SK-N-SH (cell line): Measurements from ENCODE around the gene GPR68. TPM values are rescaled to one million over a fixed set of nuclear protein-coding genes. Genes with fewer than 3 reads are reported as not detected.

Source experiments
- CTCF ChIA-PET: fragments of 300-600, 350-600 bp; formaldehyde crosslinking; extraction: SDS; loops from one replicate; lab custom pipeline; 2021; lab: Yijun Ruan, JAX
- POLR2A ChIA-PET: fragments of 350-600 bp; sonication (Branson Sonifier 250); formaldehyde crosslinking; extraction: SDS; loops from one replicate; lab custom pipeline; 2020; ENCODE audit warnings: antibody characterized with exemption, inconsistent platforms; lab: Yijun Ruan, JAX
- DNase-seq: peaks from one replicate; pipeline ENCODE4 v3.0.0; 2012
- H2AFZ ChIP-seq: fragments of 200-600 bp; sonication (generic); 2 replicates; pipeline ENCODE4 v1.8.1; 2016; ENCODE audit warnings: antibody characterized with exemption, mild to moderate bottlenecking, low read depth
- H3F3A ChIP-seq: fragments of 200-600 bp; sonication (generic); replicated peaks from 2 replicates; pipeline ENCODE3; 2016; ENCODE audit warnings: antibody characterized with exemption, mild to moderate bottlenecking; ENCODE audit not compliant: insufficient read depth
- H3K27ac ChIP-seq, 2 experiments: fragments of 200-500 bp in 1 of 2; fragments of 200-600 bp in 1 of 2; sonication (Bioruptor generic) in 1 of 2; sonication (generic), shearing (Covaris generic) in 1 of 2; 2 replicates each; pipeline versions ENCODE4 v1.5.1 to v1.6.1; 2014 to 2016; ENCODE audit warnings: low read depth in 2 of 2, inconsistent platforms in 1 of 2, low read length in 1 of 2, mild to moderate bottlenecking in 1 of 2, mixed read lengths in 1 of 2
- H3K27me3 ChIP-seq: fragments of 200-600 bp; sonication (generic), shearing (Covaris generic); 2 replicates; pipeline ENCODE4 v1.6.1; 2016; ENCODE audit warnings: mixed run types; ENCODE audit not compliant: insufficient read depth
- H3K36me3 ChIP-seq, 2 experiments: fragments of 200-500 bp in 1 of 2; fragments of 200-600 bp in 1 of 2; sonication (Bioruptor generic) in 1 of 2; sonication (generic) in 1 of 2; replicated peaks in 1 of 2; 2 replicates each; pipeline versions ENCODE3 to v1.5.1; 2014 to 2016; ENCODE audit warnings: low read length in 1 of 2, mild to moderate bottlenecking in 1 of 2; ENCODE audit not compliant: insufficient read depth in 2 of 2, control insufficient read depth in 1 of 2
- H3K4me1 ChIP-seq, 2 experiments: fragments of 200-500 bp in 1 of 2; fragments of 200-600 bp in 1 of 2; sonication (Bioruptor generic) in 1 of 2; sonication (generic), shearing (Covaris generic) in 1 of 2; 2 replicates each; pipeline versions ENCODE4 v1.5.1 to v1.6.1; 2014 to 2016; ENCODE audit warnings: low read depth in 1 of 2, low read length in 1 of 2, mixed run types in 1 of 2; ENCODE audit not compliant: insufficient read depth in 2 of 2, control insufficient read depth in 1 of 2
- H3K4me2 ChIP-seq: fragments of 200-600 bp; sonication (generic), shearing (Covaris generic); 2 replicates; pipeline ENCODE4 v1.6.1; 2017; ENCODE audit warnings: mixed run types
- H3K4me3 ChIP-seq, 2 experiments: fragments of 200-500 bp in 1 of 2; fragments of 200-600 bp in 1 of 2; sonication (Bioruptor generic) in 1 of 2; sonication (generic), shearing (Covaris generic) in 1 of 2; 2 replicates each; pipeline versions ENCODE4 v1.5.1 to v1.8.1; 2014 to 2016; ENCODE audit warnings: low read depth in 2 of 2, inconsistent platforms in 1 of 2, low read length in 1 of 2, mild to moderate bottlenecking in 1 of 2, mixed read lengths in 1 of 2, moderate library complexity in 1 of 2
- H3K79me2 ChIP-seq: fragments of 200-600 bp; sonication (generic); 2 replicates; pipeline ENCODE4 v1.8.1; 2017; ENCODE audit warnings: mild to moderate bottlenecking; ENCODE audit not compliant: insufficient read depth
- H3K9ac ChIP-seq: fragments of 200-600 bp; sonication (generic); 2 replicates; pipeline ENCODE4 v1.6.1; 2017; ENCODE audit warnings: mixed run types
- H3K9me2 ChIP-seq: fragments of 200-600 bp; sonication (generic); 2 replicates; pipeline ENCODE4 v1.6.1; 2017; ENCODE audit warnings: mixed run types
- H3K9me3 ChIP-seq: fragments of 200-600 bp; sonication (generic); 2 replicates; pipeline ENCODE4 v1.6.1; 2017; ENCODE audit warnings: mixed run types, mild to moderate bottlenecking, moderate library complexity
- H4K20me1 ChIP-seq: fragments of 200-600 bp; sonication (generic); 2 replicates; pipeline ENCODE4 v1.6.1; 2017; ENCODE audit warnings: mild to moderate bottlenecking, mixed run types; ENCODE audit not compliant: insufficient read depth
- ELF1 ChIP-seq: IDR thresholded peaks from 2 replicates; pipeline ENCODE4 v1.4.0; 2012
- FOSL2 ChIP-seq: IDR thresholded peaks from 2 replicates; pipeline ENCODE4 v1.4.0; 2012; ENCODE audit warnings: low read depth, mild to moderate bottlenecking, moderate library complexity, borderline replicate concordance
- FOXJ3 ChIP-seq: sonication (generic); formaldehyde crosslinking; IDR thresholded peaks from 2 replicates; pipeline ENCODE4 v1.5.1; 2020; ENCODE audit warnings: mild to moderate bottlenecking, missing genetic modification reagents
- GABPA ChIP-seq: IDR thresholded peaks from 2 replicates; pipeline ENCODE4 v1.4.0; 2012; ENCODE audit warnings: low read depth, mild to moderate bottlenecking
- JUND ChIP-seq: IDR thresholded peaks from 2 replicates; pipeline ENCODE4 v1.4.0; 2012
- RAD21 ChIP-seq: IDR thresholded peaks from 2 replicates; pipeline ENCODE4 v1.6.1; 2012; ENCODE audit warnings: mild to moderate bottlenecking, low read length
- RCOR1 ChIP-seq: fragments of 150-350 bp; IDR thresholded peaks from 2 replicates; pipeline ENCODE4 v1.6.1; 2017; ENCODE audit warnings: antibody characterized with exemption, low read length
- RFX5 ChIP-seq: IDR thresholded peaks from 2 replicates; pipeline ENCODE4 v1.6.1; 2012; ENCODE audit warnings: mild to moderate bottlenecking, improper control_type of control experiment, low read length
- SMC3 ChIP-seq: IDR thresholded peaks from 2 replicates; pipeline ENCODE4 v1.6.1; 2012; ENCODE audit warnings: low read depth, low read length, improper control_type of control experiment
- TEAD4 ChIP-seq: IDR thresholded peaks from 2 replicates; pipeline ENCODE4 v1.4.0; 2012; ENCODE audit warnings: mild to moderate bottlenecking, borderline replicate concordance; ENCODE audit not compliant: insufficient read depth
- WGBS: methylation state at CpG from one replicate; pipeline ENCODE4 v1.1.6; 2017; ENCODE audit warnings: low lambda C conversion rate; 5-methylcytosine and 5-hydroxymethylcytosine counted together
- polyA plus RNA-seq, 3 experiments: library from polyadenylated mRNA; depleted of rRNA; stranded (reverse); fragments of >200 nt; gene quantifications; 2 replicates each; pipeline ENCODE4 v1.2.3, GENCODE V29; 2012
- TF ChIP-seq, protein P1 (sequence below): IDR thresholded peaks from 2 replicates; pipeline ENCODE4 v1.4.0; 2012; ENCODE audit warnings: low read depth
- TF ChIP-seq, protein P2 (sequence below): IDR thresholded peaks from 2 replicates; pipeline ENCODE4 v1.6.1; 2012; ENCODE audit warnings: mild to moderate bottlenecking, low read depth, low read length, moderate library complexity
- TF ChIP-seq, protein P3 (sequence below): IDR thresholded peaks from 2 replicates; pipeline ENCODE4 v1.4.0; 2012; ENCODE audit warnings: low read depth, borderline replicate concordance
- TF ChIP-seq, protein P4 (sequence below): IDR thresholded peaks from 2 replicates; pipeline ENCODE4; 2012
- TF ChIP-seq, protein P5 (sequence below): fragments of 150-350 bp; IDR thresholded peaks from 2 replicates; pipeline ENCODE4 v1.6.1; 2016; ENCODE audit warnings: mild to moderate bottlenecking, low read depth, low read length
- TF ChIP-seq, protein P6 (sequence below): fragments of 200-600 bp; sonication (generic); IDR thresholded peaks from 2 replicates; pipeline ENCODE4 v1.6.1; 2017; ENCODE audit warnings: antibody characterized with exemption, mild to moderate bottlenecking, moderate library complexity
- TF ChIP-seq, protein P7 (sequence below): fragments of 150-350 bp; IDR thresholded peaks from 2 replicates; pipeline ENCODE4 v1.6.1; 2017; ENCODE audit warnings: antibody characterized with exemption, low read length, low read depth, borderline replicate concordance
- TF ChIP-seq, protein P8 (sequence below): IDR thresholded peaks from 2 replicates; pipeline ENCODE4 v1.4.0; 2012; ENCODE audit warnings: low read depth, borderline replicate concordance

Gene GPR68
- polyA plus RNA-seq, 1 of the 3 experiments (the other 2 are of a cell fraction): 0.18 TPM

DNA sequence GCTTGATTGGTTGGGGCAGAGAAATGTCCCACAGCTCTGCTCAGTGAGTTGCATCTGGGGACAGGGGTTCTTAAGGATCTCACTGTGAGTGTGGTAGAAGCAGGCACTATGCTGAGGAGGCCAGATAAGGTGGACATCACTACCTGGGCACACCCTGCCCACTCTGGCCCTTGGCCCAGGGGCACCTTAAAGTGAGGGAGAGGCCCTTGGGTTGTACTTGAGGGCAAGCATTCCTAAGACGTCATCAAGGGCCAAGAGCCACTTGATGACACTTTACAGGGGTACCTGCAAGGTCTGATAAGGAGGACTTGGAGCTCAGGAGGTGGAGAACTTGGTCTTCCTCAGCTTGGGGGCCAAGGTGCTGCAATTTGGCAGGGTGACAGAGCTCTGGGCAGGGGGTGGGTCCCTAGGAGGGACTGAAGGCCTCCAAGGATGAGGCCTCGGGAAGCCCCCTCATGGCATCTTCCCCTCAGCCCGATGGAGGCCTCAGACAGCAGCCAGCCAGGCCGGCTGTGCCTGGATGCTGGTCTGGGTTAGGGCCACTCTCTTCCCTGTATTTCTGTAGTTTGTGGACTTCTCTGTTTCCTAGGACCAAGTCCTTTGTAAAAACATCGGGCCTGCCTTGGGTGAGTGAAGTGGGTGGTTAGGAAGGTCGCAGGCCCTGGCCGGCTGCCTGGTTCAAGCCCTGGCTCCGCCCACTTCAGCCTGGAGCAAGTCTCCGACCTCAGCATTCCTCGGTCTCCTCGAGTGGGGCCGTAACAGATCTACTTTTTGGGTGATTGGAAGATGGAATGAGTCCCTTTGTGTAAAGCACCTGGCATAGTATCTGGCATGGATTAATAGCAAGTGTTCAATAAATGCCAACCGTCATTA lies 24.8 kb downstream of the GPR68 start:
- no peak overlapping the region for H3K27ac ChIP-seq
- H3K9me2 ChIP-seq: no peaks in the 10 kb centered on the region
- H3K27me3 ChIP-seq: no peaks in the 10 kb centered on the region
- H3K36me3 ChIP-seq: peaks cover 0 to 7% of the 10 kb centered on the region in 2 experiments
- POLR2A ChIA-PET: interaction anchor here (0.6 kb wide), 1 partner anchor 12 kb away, joined by 5 read pairs; no protein-coding TSS in a partner anchor
- no peaks in the 10 kb centered on the region for H3K9me3 ChIP-seq
- H3K9ac ChIP-seq: no peak overlapping the region
- H3K4me3 ChIP-seq: no peak overlapping the region
- CTCF ChIA-PET: no interaction called here
- no peak for DNase-seq
- no peaks in the 10 kb centered on the region for H4K20me1 ChIP-seq
- H3F3A ChIP-seq: no peaks in the 10 kb centered on the region
- no peaks in the 10 kb centered on the region for H3K79me2 ChIP-seq
- no peak overlapping the region for H3K4me2 ChIP-seq
- TF ChIP-seq, protein P1, sequence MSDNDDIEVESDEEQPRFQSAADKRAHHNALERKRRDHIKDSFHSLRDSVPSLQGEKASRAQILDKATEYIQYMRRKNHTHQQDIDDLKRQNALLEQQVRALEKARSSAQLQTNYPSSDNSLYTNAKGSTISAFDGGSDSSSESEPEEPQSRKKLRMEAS: no peak
- TF ChIP-seq FOXJ3 (no peak), JUND (no peak), RAD21 (no peak), RFX5 (no peak), ELF1 (no peak), GABPA (no peak), FOSL2 (no peak), SMC3 (no peak), TEAD4 (no peak), RCOR1 (no peak)
- TF ChIP-seq, protein P2, sequence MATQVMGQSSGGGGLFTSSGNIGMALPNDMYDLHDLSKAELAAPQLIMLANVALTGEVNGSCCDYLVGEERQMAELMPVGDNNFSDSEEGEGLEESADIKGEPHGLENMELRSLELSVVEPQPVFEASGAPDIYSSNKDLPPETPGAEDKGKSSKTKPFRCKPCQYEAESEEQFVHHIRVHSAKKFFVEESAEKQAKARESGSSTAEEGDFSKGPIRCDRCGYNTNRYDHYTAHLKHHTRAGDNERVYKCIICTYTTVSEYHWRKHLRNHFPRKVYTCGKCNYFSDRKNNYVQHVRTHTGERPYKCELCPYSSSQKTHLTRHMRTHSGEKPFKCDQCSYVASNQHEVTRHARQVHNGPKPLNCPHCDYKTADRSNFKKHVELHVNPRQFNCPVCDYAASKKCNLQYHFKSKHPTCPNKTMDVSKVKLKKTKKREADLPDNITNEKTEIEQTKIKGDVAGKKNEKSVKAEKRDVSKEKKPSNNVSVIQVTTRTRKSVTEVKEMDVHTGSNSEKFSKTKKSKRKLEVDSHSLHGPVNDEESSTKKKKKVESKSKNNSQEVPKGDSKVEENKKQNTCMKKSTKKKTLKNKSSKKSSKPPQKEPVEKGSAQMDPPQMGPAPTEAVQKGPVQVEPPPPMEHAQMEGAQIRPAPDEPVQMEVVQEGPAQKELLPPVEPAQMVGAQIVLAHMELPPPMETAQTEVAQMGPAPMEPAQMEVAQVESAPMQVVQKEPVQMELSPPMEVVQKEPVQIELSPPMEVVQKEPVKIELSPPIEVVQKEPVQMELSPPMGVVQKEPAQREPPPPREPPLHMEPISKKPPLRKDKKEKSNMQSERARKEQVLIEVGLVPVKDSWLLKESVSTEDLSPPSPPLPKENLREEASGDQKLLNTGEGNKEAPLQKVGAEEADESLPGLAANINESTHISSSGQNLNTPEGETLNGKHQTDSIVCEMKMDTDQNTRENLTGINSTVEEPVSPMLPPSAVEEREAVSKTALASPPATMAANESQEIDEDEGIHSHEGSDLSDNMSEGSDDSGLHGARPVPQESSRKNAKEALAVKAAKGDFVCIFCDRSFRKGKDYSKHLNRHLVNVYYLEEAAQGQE: no peak
- TF ChIP-seq, protein P3, sequence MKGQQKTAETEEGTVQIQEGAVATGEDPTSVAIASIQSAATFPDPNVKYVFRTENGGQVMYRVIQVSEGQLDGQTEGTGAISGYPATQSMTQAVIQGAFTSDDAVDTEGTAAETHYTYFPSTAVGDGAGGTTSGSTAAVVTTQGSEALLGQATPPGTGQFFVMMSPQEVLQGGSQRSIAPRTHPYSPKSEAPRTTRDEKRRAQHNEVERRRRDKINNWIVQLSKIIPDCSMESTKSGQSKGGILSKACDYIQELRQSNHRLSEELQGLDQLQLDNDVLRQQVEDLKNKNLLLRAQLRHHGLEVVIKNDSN: no peak
- TF ChIP-seq, protein P4, sequence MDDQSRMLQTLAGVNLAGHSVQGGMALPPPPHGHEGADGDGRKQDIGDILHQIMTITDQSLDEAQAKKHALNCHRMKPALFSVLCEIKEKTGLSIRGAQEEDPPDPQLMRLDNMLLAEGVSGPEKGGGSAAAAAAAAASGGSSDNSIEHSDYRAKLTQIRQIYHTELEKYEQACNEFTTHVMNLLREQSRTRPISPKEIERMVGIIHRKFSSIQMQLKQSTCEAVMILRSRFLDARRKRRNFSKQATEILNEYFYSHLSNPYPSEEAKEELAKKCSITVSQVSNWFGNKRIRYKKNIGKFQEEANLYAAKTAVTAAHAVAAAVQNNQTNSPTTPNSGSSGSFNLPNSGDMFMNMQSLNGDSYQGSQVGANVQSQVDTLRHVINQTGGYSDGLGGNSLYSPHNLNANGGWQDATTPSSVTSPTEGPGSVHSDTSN: no peak
- TF ChIP-seq, protein P5, sequence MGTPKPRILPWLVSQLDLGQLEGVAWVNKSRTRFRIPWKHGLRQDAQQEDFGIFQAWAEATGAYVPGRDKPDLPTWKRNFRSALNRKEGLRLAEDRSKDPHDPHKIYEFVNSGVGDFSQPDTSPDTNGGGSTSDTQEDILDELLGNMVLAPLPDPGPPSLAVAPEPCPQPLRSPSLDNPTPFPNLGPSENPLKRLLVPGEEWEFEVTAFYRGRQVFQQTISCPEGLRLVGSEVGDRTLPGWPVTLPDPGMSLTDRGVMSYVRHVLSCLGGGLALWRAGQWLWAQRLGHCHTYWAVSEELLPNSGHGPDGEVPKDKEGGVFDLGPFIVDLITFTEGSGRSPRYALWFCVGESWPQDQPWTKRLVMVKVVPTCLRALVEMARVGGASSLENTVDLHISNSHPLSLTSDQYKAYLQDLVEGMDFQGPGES: no peak
- TF ChIP-seq, protein P6, sequence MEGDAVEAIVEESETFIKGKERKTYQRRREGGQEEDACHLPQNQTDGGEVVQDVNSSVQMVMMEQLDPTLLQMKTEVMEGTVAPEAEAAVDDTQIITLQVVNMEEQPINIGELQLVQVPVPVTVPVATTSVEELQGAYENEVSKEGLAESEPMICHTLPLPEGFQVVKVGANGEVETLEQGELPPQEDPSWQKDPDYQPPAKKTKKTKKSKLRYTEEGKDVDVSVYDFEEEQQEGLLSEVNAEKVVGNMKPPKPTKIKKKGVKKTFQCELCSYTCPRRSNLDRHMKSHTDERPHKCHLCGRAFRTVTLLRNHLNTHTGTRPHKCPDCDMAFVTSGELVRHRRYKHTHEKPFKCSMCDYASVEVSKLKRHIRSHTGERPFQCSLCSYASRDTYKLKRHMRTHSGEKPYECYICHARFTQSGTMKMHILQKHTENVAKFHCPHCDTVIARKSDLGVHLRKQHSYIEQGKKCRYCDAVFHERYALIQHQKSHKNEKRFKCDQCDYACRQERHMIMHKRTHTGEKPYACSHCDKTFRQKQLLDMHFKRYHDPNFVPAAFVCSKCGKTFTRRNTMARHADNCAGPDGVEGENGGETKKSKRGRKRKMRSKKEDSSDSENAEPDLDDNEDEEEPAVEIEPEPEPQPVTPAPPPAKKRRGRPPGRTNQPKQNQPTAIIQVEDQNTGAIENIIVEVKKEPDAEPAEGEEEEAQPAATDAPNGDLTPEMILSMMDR: no peak
- TF ChIP-seq, protein P7, sequence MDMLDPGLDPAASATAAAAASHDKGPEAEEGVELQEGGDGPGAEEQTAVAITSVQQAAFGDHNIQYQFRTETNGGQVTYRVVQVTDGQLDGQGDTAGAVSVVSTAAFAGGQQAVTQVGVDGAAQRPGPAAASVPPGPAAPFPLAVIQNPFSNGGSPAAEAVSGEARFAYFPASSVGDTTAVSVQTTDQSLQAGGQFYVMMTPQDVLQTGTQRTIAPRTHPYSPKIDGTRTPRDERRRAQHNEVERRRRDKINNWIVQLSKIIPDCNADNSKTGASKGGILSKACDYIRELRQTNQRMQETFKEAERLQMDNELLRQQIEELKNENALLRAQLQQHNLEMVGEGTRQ: no peak
- TF ChIP-seq, protein P8, sequence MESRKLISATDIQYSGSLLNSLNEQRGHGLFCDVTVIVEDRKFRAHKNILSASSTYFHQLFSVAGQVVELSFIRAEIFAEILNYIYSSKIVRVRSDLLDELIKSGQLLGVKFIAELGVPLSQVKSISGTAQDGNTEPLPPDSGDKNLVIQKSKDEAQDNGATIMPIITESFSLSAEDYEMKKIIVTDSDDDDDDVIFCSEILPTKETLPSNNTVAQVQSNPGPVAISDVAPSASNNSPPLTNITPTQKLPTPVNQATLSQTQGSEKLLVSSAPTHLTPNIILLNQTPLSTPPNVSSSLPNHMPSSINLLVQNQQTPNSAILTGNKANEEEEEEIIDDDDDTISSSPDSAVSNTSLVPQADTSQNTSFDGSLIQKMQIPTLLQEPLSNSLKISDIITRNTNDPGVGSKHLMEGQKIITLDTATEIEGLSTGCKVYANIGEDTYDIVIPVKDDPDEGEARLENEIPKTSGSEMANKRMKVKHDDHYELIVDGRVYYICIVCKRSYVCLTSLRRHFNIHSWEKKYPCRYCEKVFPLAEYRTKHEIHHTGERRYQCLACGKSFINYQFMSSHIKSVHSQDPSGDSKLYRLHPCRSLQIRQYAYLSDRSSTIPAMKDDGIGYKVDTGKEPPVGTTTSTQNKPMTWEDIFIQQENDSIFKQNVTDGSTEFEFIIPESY: no peak
- 98% methylated on average over 6 of the region's 13 CpGs for WGBS
- no peaks in the 10 kb centered on the region; a peak in 1 of 4 replicates for H3K4me1 ChIP-seq
- H2AFZ ChIP-seq: no peak overlapping the region
